ENCODE results near the gene METTL4. TPM values are rescaled to one million over a fixed set of nuclear protein-coding genes. Genes with fewer than 3 reads are reported as not detected.
"Not testable (repeated sequence)": the region's sequence is repeated elsewhere in the genome, so short reads cannot be mapped to it uniquely, and the experiment has no call there.

METTL4 gene
- polyA plus RNA-seq, 3 donors, result 16.0 to 18.8 (median 17.6) TPM

DNA sequence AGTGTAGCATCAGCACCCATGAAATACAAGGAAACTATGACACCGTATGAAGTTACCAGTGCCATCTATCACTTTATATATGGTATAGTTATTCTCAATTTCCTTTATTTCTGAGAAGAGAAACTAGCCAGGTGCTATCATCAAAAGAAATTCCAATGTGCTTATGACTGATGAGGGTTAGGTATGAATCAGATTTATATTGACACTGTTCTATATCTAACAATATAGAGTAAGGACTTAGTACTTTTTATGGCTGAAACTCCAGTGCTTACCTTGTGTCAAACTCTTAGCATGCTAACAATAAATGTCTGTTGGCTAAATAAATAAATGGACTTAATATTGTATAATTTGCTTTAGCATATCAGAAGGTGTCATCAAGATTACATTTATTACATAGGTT lies 6.9 kb downstream of the METTL4 start:
- no peak for DNase-seq (ENCODE audit: low read depth in 3 of 3, low spot score in 2 of 3)

DNA sequence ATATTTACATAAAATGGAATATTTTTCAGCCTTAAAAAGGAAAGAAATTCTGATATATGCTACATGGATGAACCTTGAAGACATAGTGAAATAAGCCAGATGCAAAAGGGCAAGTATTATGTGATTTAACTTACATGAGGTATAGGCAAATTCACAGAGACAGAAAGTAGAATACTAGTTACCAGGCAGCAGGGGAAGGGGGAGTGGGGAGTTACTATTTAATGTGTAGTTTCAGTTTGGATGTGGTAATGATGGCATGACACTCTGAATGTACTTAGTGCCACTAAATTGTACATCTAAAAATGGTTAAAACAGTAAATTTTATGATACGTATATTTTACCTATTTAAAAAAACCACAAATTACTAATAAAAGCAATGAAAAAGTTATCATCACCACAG lies 12.1 kb downstream of the METTL4 start:
- no peak for DNase-seq (ENCODE audit: low read depth in 3 of 3, low spot score in 2 of 3)

DNA sequence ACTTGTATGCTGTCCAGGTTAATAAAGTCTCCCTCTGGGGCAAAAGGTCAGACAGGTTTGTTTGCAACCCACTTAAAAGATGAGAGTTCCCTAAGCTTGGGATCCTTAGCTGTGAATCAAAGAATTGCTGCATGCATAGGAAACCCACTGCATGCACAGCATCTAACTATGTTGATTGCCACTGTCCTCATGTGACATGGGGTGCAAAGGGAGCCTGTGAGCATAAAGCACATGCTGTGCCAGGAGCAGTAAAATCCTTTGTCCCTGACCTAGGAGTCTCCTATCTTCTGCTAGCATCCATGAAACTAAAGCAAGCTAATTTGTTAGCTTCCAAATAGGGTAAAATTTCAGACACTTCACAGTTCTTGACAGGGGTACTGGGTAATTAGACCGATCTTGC lies 13.8 kb downstream of the METTL4 start:
- no peak for DNase-seq (ENCODE audit: low read depth in 3 of 3, low spot score in 2 of 3)

- no peak for DNase-seq (ENCODE audit: low read depth in 3 of 3, low spot score in 2 of 3)
Measured at GRCh38 chr18:2555895-2556294, 15.4 kb downstream of the METTL4 start.

GRCh38 chr18:2554696-2555095 lies 16.6 kb downstream of the METTL4 start:
- DNase-seq (ENCODE audit: low read depth in 3 of 3, low spot score in 2 of 3), result no peak

GRCh38 chr18:2551425-2551824 lies 19.9 kb downstream of the METTL4 start:
- DNase-seq (ENCODE audit: low read depth in 3 of 3, low spot score in 2 of 3), result no peak

GRCh38 chr18:2549462-2549861 lies 21.8 kb downstream of the METTL4 start:
- no peak for DNase-seq (ENCODE audit: low read depth in 3 of 3, low spot score in 2 of 3)

DNA sequence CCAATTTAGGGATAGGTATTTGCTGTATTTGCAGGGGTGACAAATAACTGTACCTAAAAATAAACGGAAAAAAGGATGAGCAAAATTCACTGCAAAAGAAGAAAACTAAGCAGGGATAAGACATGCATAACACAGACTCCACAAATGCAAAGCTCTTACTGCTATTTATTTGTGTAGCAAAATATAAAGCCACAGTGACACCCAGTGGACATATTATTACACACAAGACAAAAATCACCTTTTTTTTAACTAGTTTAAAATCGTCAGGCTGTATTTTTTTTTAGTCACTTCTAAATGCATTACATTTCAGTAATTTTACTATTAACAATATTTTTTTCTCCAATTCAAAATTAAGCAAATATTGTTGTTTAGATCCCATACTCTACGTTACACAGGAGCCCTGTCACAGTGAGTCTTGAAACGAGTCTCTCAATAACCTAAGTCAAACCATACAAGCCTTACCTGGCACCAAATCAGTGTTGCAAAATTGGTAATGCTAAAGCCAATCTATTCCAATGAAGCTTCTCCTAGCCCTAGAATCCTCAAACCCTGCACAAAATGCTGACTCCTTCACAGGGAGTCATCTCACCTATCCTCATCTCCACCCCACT lies 23.7 kb downstream of the METTL4 start:
- DNase-seq (ENCODE audit: low read depth in 3 of 3, low spot score in 2 of 3), result no peak

DNA sequence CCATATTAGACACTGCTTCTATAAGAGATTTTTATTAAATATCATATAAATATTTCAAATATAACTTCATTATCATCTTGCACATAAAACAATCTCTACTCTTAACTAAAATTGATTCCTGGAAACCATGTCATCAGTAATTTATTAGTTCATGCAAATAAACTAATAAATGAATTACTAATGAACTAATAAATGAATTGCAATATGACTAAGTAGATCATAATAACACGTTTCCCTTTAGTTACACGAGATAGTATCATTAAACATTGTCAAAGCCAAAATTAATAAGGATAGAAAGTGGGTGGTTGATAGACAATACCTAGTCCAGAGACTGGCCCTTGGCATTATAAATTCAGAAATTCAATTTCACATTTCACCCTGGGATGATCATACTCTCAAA lies 26.1 kb downstream of the METTL4 start:
- DNase-seq (ENCODE audit: low read depth in 3 of 3, low spot score in 2 of 3), result no peak

- not testable (repeated sequence) for DNase-seq (ENCODE audit: low read depth in 3 of 3, low spot score in 2 of 3)
Measured at GRCh38 chr18:2541925-2542563, 29.3 kb downstream of the METTL4 start.

DNA sequence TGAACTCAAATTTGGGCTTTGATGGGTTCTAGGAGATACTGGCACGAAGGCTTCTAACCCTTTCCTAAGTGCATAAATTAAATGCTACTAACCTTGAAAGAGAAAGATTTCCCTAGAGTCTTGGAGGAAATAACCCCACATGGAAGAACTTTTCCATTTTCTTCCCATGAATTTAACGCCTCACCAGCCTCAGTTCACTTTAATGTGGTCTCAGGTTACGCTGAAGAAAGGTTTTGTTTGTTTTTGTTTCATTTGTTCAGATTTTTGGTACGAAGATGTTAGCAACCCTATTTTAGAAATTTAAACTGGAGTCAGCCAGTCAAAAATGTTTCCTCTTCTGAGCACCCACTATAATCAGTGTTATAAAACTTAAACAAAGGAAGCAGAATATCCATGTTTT lies 30.7 kb downstream of the METTL4 start:
- no peak for DNase-seq (ENCODE audit: low read depth in 3 of 3, low spot score in 2 of 3)

GRCh38 chr18:2538844-2539243 lies 32.5 kb downstream of the METTL4 start:
- no peak for DNase-seq (ENCODE audit: low read depth in 3 of 3, low spot score in 2 of 3)

- DNase-seq (ENCODE audit: low read depth in 3 of 3, low spot score in 2 of 3), result no peak
Measured at GRCh38 chr18:2538236-2538635, 33.1 kb downstream of the METTL4 start.

GRCh38 chr18:2537296-2537695 lies 34.0 kb downstream of the METTL4 start:
- DNase-seq (ENCODE audit: low read depth in 3 of 3, low spot score in 2 of 3), result no peak

GRCh38 chr18:2536493-2536892 lies 34.8 kb downstream of the METTL4 start:
- no peak for DNase-seq (ENCODE audit: low read depth in 3 of 3, low spot score in 2 of 3)

GRCh38 chr18:2536063-2536462 lies 35.2 kb downstream of the METTL4 start:
- no peak for DNase-seq (ENCODE audit: low read depth in 3 of 3, low spot score in 2 of 3)

GRCh38 chr18:2535419-2535910 lies 35.8 kb downstream of the METTL4 start:
- no peak for DNase-seq (ENCODE audit: low read depth in 3 of 3, low spot score in 2 of 3)

DNA sequence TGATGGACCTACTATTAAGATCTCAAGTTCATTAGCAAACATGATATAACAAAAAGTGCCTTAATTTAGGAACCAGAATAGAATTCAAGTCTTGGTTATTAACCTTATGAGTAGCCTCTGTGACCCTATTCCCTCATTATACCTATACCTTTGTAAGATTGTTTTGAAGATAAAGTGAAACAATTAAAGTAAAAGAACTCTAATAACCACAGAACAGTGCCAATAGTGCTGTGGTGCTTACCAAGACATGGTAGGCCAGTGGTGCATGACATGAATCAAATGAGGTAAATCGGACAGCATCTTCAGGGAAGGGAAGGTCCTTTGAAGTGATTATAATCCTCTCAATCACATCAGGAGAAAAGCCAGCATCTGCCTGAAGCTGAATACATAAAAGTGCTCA lies 36.4 kb downstream of the METTL4 start:
- DNase-seq (ENCODE audit: low read depth in 3 of 3, low spot score in 2 of 3), result no peak

GRCh38 chr18:2532797-2533196 lies 38.5 kb downstream of the METTL4 start:
- DNase-seq (ENCODE audit: low read depth in 3 of 3, low spot score in 2 of 3), result no peak

GRCh38 chr18:2531751-2532150 lies 39.6 kb downstream of the METTL4 start:
- DNase-seq (ENCODE audit: low read depth in 3 of 3, low spot score in 2 of 3), result no peak

- DNase-seq (ENCODE audit: low read depth in 3 of 3, low spot score in 2 of 3), result no peak
Measured at GRCh38 chr18:2529154-2529553, 42.2 kb downstream of the METTL4 start.

DNA sequence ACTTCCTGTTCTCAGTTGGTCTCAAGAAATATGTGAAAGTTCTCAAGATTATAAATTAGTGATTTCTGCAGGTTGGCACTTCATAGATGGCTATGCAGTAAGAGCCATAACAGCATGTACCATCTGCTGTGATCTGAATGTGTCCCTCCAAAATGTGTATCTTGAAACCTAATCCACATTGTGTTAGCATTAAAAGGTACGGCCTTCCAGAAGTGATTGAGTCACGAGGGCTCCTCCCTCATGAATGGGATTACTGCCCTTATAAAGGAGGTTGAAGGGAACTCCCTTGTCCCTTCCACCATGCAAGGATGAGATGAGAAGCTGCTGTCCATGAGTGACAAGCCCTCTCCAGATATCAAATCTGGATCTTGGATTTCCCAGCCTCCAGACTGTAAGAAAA lies 45.0 kb downstream of the METTL4 start:
- no peak for DNase-seq (ENCODE audit: low read depth in 3 of 3, low spot score in 2 of 3)

- not testable (repeated sequence) for DNase-seq (ENCODE audit: low read depth in 3 of 3, low spot score in 2 of 3)
Measured at GRCh38 chr18:2524794-2525198, 46.5 kb downstream of the METTL4 start.
